HL-60 (cell line): ENCODE measurements around the gene ZNF583.

Source experiments
- DNase-seq, 2 experiments: peaks; one replicate each; pipeline ENCODE4 v3.0.0-alpha.2; 2010 to 2020; ENCODE audit warnings: low read depth in 1 of 2, low spot score in 1 of 2
- H3K27ac ChIP-seq: fragments of 250-450 bp; sonication (Bioruptor Pico); replicated peaks from 2 replicates; pipeline ENCODE4 v1.5.1; 2020; ENCODE audit warnings: mild to moderate bottlenecking, moderate library complexity
- H3K27me3 ChIP-seq: fragments of 250-450 bp; sonication (Bioruptor Pico); 2 replicates; pipeline ENCODE4 v1.5.1; 2021; ENCODE audit warnings: mild to moderate bottlenecking, moderate library complexity; ENCODE audit not compliant: insufficient read depth, poor library complexity, severe bottlenecking
- H3K4me3 ChIP-seq: replicated peaks from 2 replicates; pipeline ENCODE4 v1.5.1; 2011; ENCODE audit warnings: mild to moderate bottlenecking, control low read depth, low read length; ENCODE audit not compliant: insufficient read depth
- GABPA ChIP-seq: IDR thresholded peaks from 2 replicates; pipeline ENCODE4 v1.6.1; 2012; ENCODE audit warnings: low read depth
- POLR2AphosphoS5 ChIP-seq: IDR thresholded peaks from 2 replicates; pipeline ENCODE4 v1.6.1; 2012; ENCODE audit warnings: low read depth
- REST ChIP-seq: IDR thresholded peaks from 2 replicates; pipeline ENCODE4 v1.6.1; 2012; ENCODE audit warnings: low read depth; ENCODE audit not compliant: insufficient replicate concordance
- SPI1 ChIP-seq: IDR thresholded peaks from 2 replicates; pipeline ENCODE4 v1.6.1; 2012; ENCODE audit warnings: low read depth, mild to moderate bottlenecking, borderline replicate concordance
- TF ChIP-seq, protein P1 (sequence below): IDR thresholded peaks from one replicate; pipeline ENCODE4 v1.5.1; 2011; ENCODE audit warnings: low read length, control low read depth, inconsistent platforms; ENCODE audit not compliant: insufficient read depth

Gene ZNF583

DNA sequence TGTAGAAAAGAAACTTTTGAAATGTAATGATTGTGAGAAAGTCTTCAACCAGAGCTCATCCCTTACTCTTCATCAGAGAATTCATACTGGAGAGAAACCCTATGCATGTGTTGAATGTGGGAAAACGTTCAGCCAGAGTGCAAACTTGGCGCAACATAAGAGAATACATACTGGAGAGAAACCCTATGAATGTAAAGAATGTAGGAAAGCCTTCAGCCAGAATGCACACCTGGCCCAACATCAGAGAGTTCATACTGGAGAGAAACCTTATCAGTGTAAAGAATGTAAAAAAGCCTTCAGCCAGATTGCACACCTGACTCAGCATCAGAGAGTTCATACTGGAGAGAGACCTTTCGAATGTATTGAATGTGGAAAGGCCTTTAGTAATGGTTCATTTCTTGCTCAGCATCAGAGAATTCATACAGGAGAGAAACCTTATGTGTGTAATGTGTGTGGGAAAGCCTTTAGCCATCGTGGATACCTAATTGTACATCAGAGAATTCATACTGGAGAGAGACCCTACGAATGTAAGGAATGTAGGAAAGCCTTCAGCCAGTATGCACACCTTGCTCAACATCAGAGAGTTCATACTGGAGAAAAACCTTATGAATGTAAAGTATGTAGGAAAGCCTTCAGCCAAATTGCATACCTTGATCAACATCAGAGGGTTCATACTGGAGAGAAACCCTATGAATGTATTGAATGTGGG lies 19.3 kb downstream of the ZNF583 start:
- DNase-seq = no peak
- Histone ChIP-seq H3K27ac (no peak overlapping the region), H3K4me3 (no peak overlapping the region), H3K27me3 (no peaks in the 10 kb centered on the region)
- TF ChIP-seq POLR2AphosphoS5 = no peak
- no peak for TF ChIP-seq REST
- TF ChIP-seq, protein P1, sequence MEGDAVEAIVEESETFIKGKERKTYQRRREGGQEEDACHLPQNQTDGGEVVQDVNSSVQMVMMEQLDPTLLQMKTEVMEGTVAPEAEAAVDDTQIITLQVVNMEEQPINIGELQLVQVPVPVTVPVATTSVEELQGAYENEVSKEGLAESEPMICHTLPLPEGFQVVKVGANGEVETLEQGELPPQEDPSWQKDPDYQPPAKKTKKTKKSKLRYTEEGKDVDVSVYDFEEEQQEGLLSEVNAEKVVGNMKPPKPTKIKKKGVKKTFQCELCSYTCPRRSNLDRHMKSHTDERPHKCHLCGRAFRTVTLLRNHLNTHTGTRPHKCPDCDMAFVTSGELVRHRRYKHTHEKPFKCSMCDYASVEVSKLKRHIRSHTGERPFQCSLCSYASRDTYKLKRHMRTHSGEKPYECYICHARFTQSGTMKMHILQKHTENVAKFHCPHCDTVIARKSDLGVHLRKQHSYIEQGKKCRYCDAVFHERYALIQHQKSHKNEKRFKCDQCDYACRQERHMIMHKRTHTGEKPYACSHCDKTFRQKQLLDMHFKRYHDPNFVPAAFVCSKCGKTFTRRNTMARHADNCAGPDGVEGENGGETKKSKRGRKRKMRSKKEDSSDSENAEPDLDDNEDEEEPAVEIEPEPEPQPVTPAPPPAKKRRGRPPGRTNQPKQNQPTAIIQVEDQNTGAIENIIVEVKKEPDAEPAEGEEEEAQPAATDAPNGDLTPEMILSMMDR = no peak
- no peak for TF ChIP-seq SPI1

GRCh38 chr19:56423985-56424353 lies 19.8 kb downstream of the ZNF583 start:
- Histone ChIP-seq H3K27me3 (no peaks in the 10 kb centered on the region), H3K27ac (no peak overlapping the region), H3K4me3 (no peak overlapping the region)
- no peak for DNase-seq
- no peak for TF ChIP-seq REST
- TF ChIP-seq POLR2AphosphoS5 = no peak
- TF ChIP-seq SPI1 = no peak
- TF ChIP-seq GABPA = no peak
- TF ChIP-seq, protein P1 = no peak

DNA sequence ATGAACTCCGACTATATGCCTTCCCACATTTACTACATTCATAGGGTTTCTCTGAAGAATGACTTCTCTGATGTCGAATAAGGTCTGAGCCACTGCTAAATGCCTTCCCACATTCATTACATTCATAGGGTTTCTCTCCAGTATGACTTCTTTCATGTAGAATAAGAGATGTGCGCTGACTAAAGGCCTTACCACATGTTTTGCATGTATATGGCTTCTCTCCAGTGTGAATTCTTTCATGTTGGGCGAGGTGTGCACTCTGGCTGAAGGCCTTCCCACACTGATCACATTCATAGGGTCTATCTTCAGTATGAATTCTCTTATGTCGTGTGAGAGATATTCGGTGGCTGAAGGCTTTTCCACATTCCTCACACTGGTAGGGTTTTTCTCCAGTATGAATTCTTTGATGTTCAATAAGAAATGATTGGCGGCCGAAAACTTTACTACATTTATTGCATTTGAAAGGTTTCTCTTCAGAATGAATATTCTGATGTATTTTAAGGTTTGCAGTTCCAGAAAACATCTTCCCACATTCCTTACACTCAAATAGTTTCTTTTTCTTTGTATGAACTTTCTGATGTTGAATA lies 37.2 kb downstream of the ZNF583 start:
- no peak for DNase-seq
- Histone ChIP-seq H3K27ac (no peak overlapping the region), H3K27me3 (no peaks in the 10 kb centered on the region), H3K4me3 (no peak overlapping the region)
- TF ChIP-seq, protein P1 = no peak
- TF ChIP-seq GABPA (no peak), SPI1 (no peak), POLR2AphosphoS5 (no peak), REST (no peak)
